Liver (tissue), 9 donors: ENCODE results near the gene LOXL4. TPM values are rescaled to one million over a fixed set of nuclear protein-coding genes. Genes with fewer than 3 reads are reported as not detected.

Source experiments
- DNase-seq: peaks from one replicate; pipeline ENCODE4 v3.0.0-alpha.2; 2017; ENCODE audit warnings: low spot score
- H3K27ac ChIP-seq, 2 donors: one replicate each; pipeline ENCODE4 v1.7.0; 2013; ENCODE audit warnings: inconsistent platforms in 2 of 2, low read length in 2 of 2, control low read depth in 1 of 2, low read depth in 1 of 2, mild to moderate bottlenecking in 1 of 2
- H3K27me3 ChIP-seq, 4 donors: one replicate each; pipeline versions ENCODE4 v1.6.1 to v1.7.0; 2013; ENCODE audit warnings: low read length in 3 of 4, inconsistent platforms in 1 of 4, mild to moderate bottlenecking in 1 of 4, moderate library complexity in 1 of 4; ENCODE audit not compliant: control insufficient read depth in 4 of 4, insufficient read depth in 4 of 4
- H3K36me3 ChIP-seq, 4 donors: one replicate each; pipeline versions ENCODE4 v1.6.1 to v1.7.0; 2013; ENCODE audit warnings: low read length in 3 of 4, mild to moderate bottlenecking in 3 of 4, low read depth in 1 of 4, moderate library complexity in 1 of 4; ENCODE audit not compliant: control insufficient read depth in 4 of 4, insufficient read depth in 3 of 4
- H3K4me1 ChIP-seq, 4 donors: one replicate each; pipeline versions ENCODE4 v1.6.1 to v1.7.0; 2013; ENCODE audit warnings: low read length in 3 of 4, mild to moderate bottlenecking in 3 of 4, moderate library complexity in 1 of 4; ENCODE audit not compliant: control insufficient read depth in 4 of 4, insufficient read depth in 4 of 4
- H3K4me3 ChIP-seq, 3 donors: one replicate each; pipeline versions ENCODE4 v1.6.1 to v1.7.0; 2013; ENCODE audit warnings: low read length in 3 of 3, control low read depth in 1 of 3, low read depth in 1 of 3, mild to moderate bottlenecking in 1 of 3
- H3K9ac ChIP-seq, 2 donors: one replicate each; pipeline ENCODE4 v1.7.0; 2013; ENCODE audit warnings: low read length in 2 of 2, mild to moderate bottlenecking in 2 of 2, moderate library complexity in 2 of 2, control low read depth in 1 of 2, low read depth in 1 of 2
- H3K9me3 ChIP-seq, 4 donors: one replicate each; pipeline versions ENCODE4 v1.6.1 to v1.7.0; 2013; ENCODE audit warnings: low read length in 3 of 4; ENCODE audit not compliant: control insufficient read depth in 4 of 4
- CTCF ChIP-seq: fragments of 150-350 bp; IDR thresholded peaks from 2 replicates; pipeline ENCODE4 v1.5.1; 2017; ENCODE audit warnings: improper control_type of control experiment, low read depth, low read length; ENCODE audit not compliant: missing input control
- EGR1 ChIP-seq, 2 donors: IDR thresholded peaks; 2 replicates each; pipeline ENCODE4 v1.6.1; 2016 to 2018; ENCODE audit warnings: antibody characterized with exemption in 2 of 2, low read depth in 2 of 2
- FOXA1 ChIP-seq: IDR thresholded peaks from 2 replicates; pipeline ENCODE4 v1.6.1; 2016; ENCODE audit warnings: antibody characterized with exemption
- FOXA2 ChIP-seq: IDR thresholded peaks from 2 replicates; pipeline ENCODE4 v1.6.1; 2016; ENCODE audit warnings: antibody characterized with exemption
- GABPA ChIP-seq, 2 donors: IDR thresholded peaks in 1 of 2; conservative IDR thresholded peaks in 1 of 2; 2 replicates each; pipeline ENCODE4 v1.6.1; 2016; ENCODE audit warnings: antibody characterized with exemption in 2 of 2, mild to moderate bottlenecking in 1 of 2, moderate library complexity in 1 of 2
- HNF4A ChIP-seq, 2 donors: conservative IDR thresholded peaks; 2 replicates each; pipeline ENCODE4 v1.6.1; 2016; ENCODE audit warnings: antibody characterized with exemption in 2 of 2, mild to moderate bottlenecking in 2 of 2
- HNF4G ChIP-seq: IDR thresholded peaks from 2 replicates; pipeline ENCODE4 v1.6.1; 2016; ENCODE audit warnings: antibody characterized with exemption
- JUND ChIP-seq, 2 donors: IDR thresholded peaks; 2 replicates each; pipeline ENCODE4 v1.6.1; 2016; ENCODE audit warnings: antibody characterized with exemption in 2 of 2
- MAX ChIP-seq: IDR thresholded peaks from 2 replicates; pipeline ENCODE4 v1.6.1; 2016; ENCODE audit warnings: antibody characterized with exemption
- NR2F2 ChIP-seq: IDR thresholded peaks from 2 replicates; pipeline ENCODE4 v1.6.1; 2016; ENCODE audit warnings: antibody characterized with exemption
- RAD21 ChIP-seq, 2 donors: IDR thresholded peaks; 2 replicates each; pipeline ENCODE4 v1.6.1; 2016; ENCODE audit warnings: antibody characterized with exemption in 2 of 2, mild to moderate bottlenecking in 2 of 2
- REST ChIP-seq: IDR thresholded peaks from 2 replicates; pipeline ENCODE4 v1.6.1; 2016; ENCODE audit warnings: antibody characterized with exemption, mild to moderate bottlenecking
- RXRA ChIP-seq, 2 donors: IDR thresholded peaks; 2 replicates each; pipeline ENCODE4 v1.6.1; 2017 to 2018; ENCODE audit warnings: antibody characterized with exemption in 2 of 2, mild to moderate bottlenecking in 1 of 2
- SP1 ChIP-seq: IDR thresholded peaks from 2 replicates; pipeline ENCODE4 v1.6.1; 2018; ENCODE audit warnings: antibody characterized with exemption, mild to moderate bottlenecking
- TAF1 ChIP-seq: conservative IDR thresholded peaks from 2 replicates; pipeline ENCODE4 v1.6.1; 2016; ENCODE audit warnings: antibody characterized with exemption, mild to moderate bottlenecking
- YY1 ChIP-seq: IDR thresholded peaks from 2 replicates; pipeline ENCODE4 v1.6.1; 2016; ENCODE audit warnings: antibody characterized with exemption, mild to moderate bottlenecking
- WGBS: extraction: QIAGEN DNeasy Blood & Tissue Kit; methylation state at CpG from one replicate; pipeline ENCODE4 v1.1.7; 2013; 5-methylcytosine and 5-hydroxymethylcytosine counted together
- polyA plus RNA-seq, 2 donors: library from polyadenylated mRNA; stranded (reverse) in 1 of 2; unstranded in 1 of 2; fragments of 200-250 nt in 1 of 2; fragments of >200 nt in 1 of 2; fragmentation: Nextera tagmentation in 1 of 2; extraction: Ambion mirVana in 1 of 2; gene quantifications; one replicate each; pipeline versions ENCODE4 v1.2.1 to v1.2.3, GENCODE V29; 2013 to 2015
- total RNA-seq, 2 donors: library from RNA; depleted of rRNA; stranded (reverse); fragments of >200 nt; gene quantifications; one replicate each; pipeline ENCODE4 v1.2.3, GENCODE V29; 2014
- TF ChIP-seq, protein P1 (sequence below): IDR thresholded peaks from 2 replicates; pipeline ENCODE4 v1.6.1; 2016; ENCODE audit warnings: antibody characterized with exemption
- TF ChIP-seq, protein P2 (sequence below): IDR thresholded peaks from 2 replicates; pipeline ENCODE4 v1.6.1; 2016; ENCODE audit warnings: antibody characterized with exemption
- donor health status: healthy.
- donor health status: healthy.
- donor health status: healthy.
- donor health status: healthy.
- donor health status: healthy.

Gene LOXL4
- total and polyA plus RNA-seq, 4 donors = 0.38 to 18.5 (median 1.0) TPM

- Histone ChIP-seq H3K4me1 (no peaks in the 10 kb centered on the region), H3K27ac (no peak overlapping the region), H3K4me3 (no peak overlapping the region), H3K36me3 (peaks cover 0 to 5% (median 1%) of the 10 kb centered on the region in 4 donors), H3K9me3 (no peaks in the 10 kb centered on the region), H3K27me3 (no peaks in the 10 kb centered on the region), H3K9ac (no peak overlapping the region)
- peak; percentile 27 for DNase-seq
- WGBS = 95% methylated on average over 17 of the region's 17 CpGs
- TF ChIP-seq HNF4A (conservative IDR thresholded peaks at IDR 0.05) (no peak), SP1 (no peak), FOXA2 (no peak), GABPA (IDR thresholded peaks at IDR 0.05 in 1 of 2, conservative IDR thresholded peaks at IDR 0.05 in 1 of 2) (no peak), FOXA1 (no peak), YY1 (no peak), NR2F2 (no peak), CTCF (no peak), EGR1 (IDR thresholded peaks at IDR 0.05; ENCODE audit: low read depth in 2 of 2) (no peak), RAD21 (IDR thresholded peaks at IDR 0.05) (no peak), HNF4G (no peak), MAX (no peak), TAF1 (no peak), JUND (IDR thresholded peaks at IDR 0.05) (no peak), RXRA (IDR thresholded peaks at IDR 0.05) (no peak), REST (no peak)
- TF ChIP-seq, protein P1, sequence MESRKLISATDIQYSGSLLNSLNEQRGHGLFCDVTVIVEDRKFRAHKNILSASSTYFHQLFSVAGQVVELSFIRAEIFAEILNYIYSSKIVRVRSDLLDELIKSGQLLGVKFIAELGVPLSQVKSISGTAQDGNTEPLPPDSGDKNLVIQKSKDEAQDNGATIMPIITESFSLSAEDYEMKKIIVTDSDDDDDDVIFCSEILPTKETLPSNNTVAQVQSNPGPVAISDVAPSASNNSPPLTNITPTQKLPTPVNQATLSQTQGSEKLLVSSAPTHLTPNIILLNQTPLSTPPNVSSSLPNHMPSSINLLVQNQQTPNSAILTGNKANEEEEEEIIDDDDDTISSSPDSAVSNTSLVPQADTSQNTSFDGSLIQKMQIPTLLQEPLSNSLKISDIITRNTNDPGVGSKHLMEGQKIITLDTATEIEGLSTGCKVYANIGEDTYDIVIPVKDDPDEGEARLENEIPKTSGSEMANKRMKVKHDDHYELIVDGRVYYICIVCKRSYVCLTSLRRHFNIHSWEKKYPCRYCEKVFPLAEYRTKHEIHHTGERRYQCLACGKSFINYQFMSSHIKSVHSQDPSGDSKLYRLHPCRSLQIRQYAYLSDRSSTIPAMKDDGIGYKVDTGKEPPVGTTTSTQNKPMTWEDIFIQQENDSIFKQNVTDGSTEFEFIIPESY = no peak
- TF ChIP-seq, protein P2, sequence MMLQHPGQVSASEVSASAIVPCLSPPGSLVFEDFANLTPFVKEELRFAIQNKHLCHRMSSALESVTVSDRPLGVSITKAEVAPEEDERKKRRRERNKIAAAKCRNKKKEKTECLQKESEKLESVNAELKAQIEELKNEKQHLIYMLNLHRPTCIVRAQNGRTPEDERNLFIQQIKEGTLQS = no peak
These were observed 12.7 kb downstream of the LOXL4 start for GRCh38 chr10:98255146-98255877.
